Mesothelial cell of epicardium (in vitro differentiated cells): ENCODE measurements around the gene SPSB2. TPM values are rescaled to one million over a fixed set of nuclear protein-coding genes. Genes with fewer than 3 reads are reported as not detected.

ENCODE experiments used
- DNase-seq, 2 experiments: peaks; one replicate each; pipeline ENCODE4 v3.0.0; 2021; ENCODE audit warnings: low spot score in 2 of 2; ENCODE audit not compliant: unreplicated experiment in 2 of 2
- H3K27ac Mint-ChIP-seq: 2 replicates; pipeline ENCODE4 v1.8.0; 2021; ENCODE audit warnings: mixed read lengths
- H3K27me3 Mint-ChIP-seq: 2 replicates; pipeline ENCODE4 v1.8.0; 2021; ENCODE audit warnings: low read depth, mixed read lengths
- H3K36me3 Mint-ChIP-seq: 2 replicates; pipeline ENCODE4 v1.8.0; 2021; ENCODE audit warnings: mixed read lengths
- H3K4me1 Mint-ChIP-seq: 2 replicates; pipeline ENCODE4 v1.8.0; 2021; ENCODE audit warnings: mixed read lengths
- H3K4me3 Mint-ChIP-seq: 2 replicates; pipeline ENCODE4 v1.8.0; 2021; ENCODE audit warnings: mild to moderate bottlenecking, moderate library complexity, mixed read lengths
- H3K9me3 Mint-ChIP-seq: 2 replicates; pipeline ENCODE4 v1.8.0; 2021; ENCODE audit warnings: mixed read lengths
- CTCF ChIP-seq: fragments of 200-600 bp; sonication (generic); IDR thresholded peaks from one replicate; pipeline ENCODE4 v1.5.0; 2021; ENCODE audit warnings: antibody characterized with exemption; ENCODE audit not compliant: unreplicated experiment
- total RNA-seq: library from RNA; stranded (reverse); gene quantifications from 3 replicates; pipeline ENCODE4 v1.2.1, GENCODE V29; 2021

Gene SPSB2
- total RNA-seq, 1 donor from 2014 or later = 2.9 TPM

DNA sequence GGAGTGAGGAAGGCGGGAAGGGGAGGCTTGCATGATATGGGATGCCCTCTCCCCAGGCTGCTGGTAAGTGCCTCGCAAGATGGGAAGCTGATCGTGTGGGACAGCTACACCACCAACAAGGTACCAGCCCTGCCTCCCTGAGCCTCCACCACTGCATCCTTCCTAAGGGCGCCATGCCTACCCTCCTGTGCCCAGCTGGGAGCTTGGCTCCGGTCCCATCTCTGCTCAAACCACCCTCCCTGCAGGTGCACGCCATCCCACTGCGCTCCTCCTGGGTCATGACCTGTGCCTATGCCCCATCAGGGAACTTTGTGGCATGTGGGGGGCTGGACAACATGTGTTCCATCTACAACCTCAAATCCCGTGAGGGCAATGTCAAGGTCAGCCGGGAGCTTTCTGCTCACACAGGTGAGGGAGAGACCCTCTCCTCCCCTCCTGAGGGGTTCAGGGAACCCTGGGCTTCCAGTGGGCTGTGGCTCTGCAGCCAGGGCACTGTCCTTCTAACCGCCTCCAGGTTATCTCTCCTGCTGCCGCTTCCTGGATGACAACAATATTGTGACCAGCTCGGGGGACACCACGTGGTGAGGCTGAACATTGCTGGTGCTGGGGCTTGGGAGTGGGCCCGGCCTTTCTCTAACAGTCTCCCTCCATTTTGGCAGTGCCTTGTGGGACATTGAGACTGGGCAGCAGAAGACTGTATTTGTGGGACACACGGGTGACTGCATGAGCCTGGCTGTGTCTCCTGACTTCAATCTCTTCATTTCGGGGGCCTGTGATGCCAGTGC is 29.8 kb downstream of the SPSB2 start:
- H3K27ac Mint-ChIP-seq = no peak overlapping the region
- no peaks in the 10 kb centered on the region for H3K9me3 Mint-ChIP-seq
- peaks cover 29% of the 10 kb centered on the region for H3K36me3 Mint-ChIP-seq
- TF ChIP-seq CTCF = no peak
- no peak overlapping the region for H3K4me3 Mint-ChIP-seq
- H3K27me3 Mint-ChIP-seq = no peaks in the 10 kb centered on the region
- peaks cover 4% of the 10 kb centered on the region for H3K4me1 Mint-ChIP-seq
- no peak for DNase-seq

DNA sequence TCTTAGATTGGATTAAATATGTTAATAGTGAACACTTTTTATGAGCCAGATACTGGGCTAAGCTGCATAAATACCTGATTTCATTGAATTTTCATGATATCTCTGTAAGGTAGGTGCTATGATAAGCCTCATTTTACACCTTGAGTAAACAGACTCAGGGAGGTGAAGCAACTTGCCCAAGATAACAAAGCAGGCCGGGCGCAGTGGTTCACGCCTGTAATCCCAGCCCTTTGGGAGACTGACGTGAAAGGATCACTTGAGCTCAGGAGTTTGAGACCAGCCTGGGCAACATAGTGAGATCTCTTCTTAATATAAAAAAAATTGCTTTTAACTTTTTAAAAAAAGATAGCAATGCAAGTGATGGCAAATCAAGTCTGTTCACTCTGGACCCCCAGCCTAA is 31.0 kb downstream of the SPSB2 start:
- H3K27ac Mint-ChIP-seq = no peak overlapping the region
- peaks cover 4% of the 10 kb centered on the region for H3K4me1 Mint-ChIP-seq
- H3K9me3 Mint-ChIP-seq = no peaks in the 10 kb centered on the region
- no peaks in the 10 kb centered on the region for H3K27me3 Mint-ChIP-seq
- H3K4me3 Mint-ChIP-seq = no peak overlapping the region
- TF ChIP-seq CTCF = no peak
- no peak for DNase-seq
- peaks cover 26% of the 10 kb centered on the region for H3K36me3 Mint-ChIP-seq

GRCh38 chr12:6840761-6841515 is 32.2 kb downstream of the SPSB2 start, which contains the start of gene GNB3:
Gene GNB3, plus strand, starts transcription at chr12:6840925. Its CDS starts 363 bp downstream, at chr12:6841288.
- Mint-ChIP-seq H3K4me1 (peaks cover 4% of the 10 kb centered on the region), H3K36me3 (peaks cover 21% of the 10 kb centered on the region), H3K27ac (no peak within 1 kb of the TSS), H3K9me3 (no peaks in the 10 kb centered on the region), H3K4me3 (no peak within 1 kb of the TSS), H3K27me3 (no peaks in the 10 kb centered on the region)
- no peak for TF ChIP-seq CTCF
- no peak for DNase-seq

- no peaks in the 10 kb centered on the region for H3K27me3 Mint-ChIP-seq
- H3K4me1 Mint-ChIP-seq = peaks cover 4% of the 10 kb centered on the region
- peaks cover 19% of the 10 kb centered on the region for H3K36me3 Mint-ChIP-seq
- H3K27ac Mint-ChIP-seq = no peak overlapping the region
- H3K4me3 Mint-ChIP-seq = no peak overlapping the region
- no peak for TF ChIP-seq CTCF
- DNase-seq = no peak
- H3K9me3 Mint-ChIP-seq = no peaks in the 10 kb centered on the region
Measured at GRCh38 chr12:6840330-6840729, 32.8 kb downstream of the SPSB2 start.

DNA sequence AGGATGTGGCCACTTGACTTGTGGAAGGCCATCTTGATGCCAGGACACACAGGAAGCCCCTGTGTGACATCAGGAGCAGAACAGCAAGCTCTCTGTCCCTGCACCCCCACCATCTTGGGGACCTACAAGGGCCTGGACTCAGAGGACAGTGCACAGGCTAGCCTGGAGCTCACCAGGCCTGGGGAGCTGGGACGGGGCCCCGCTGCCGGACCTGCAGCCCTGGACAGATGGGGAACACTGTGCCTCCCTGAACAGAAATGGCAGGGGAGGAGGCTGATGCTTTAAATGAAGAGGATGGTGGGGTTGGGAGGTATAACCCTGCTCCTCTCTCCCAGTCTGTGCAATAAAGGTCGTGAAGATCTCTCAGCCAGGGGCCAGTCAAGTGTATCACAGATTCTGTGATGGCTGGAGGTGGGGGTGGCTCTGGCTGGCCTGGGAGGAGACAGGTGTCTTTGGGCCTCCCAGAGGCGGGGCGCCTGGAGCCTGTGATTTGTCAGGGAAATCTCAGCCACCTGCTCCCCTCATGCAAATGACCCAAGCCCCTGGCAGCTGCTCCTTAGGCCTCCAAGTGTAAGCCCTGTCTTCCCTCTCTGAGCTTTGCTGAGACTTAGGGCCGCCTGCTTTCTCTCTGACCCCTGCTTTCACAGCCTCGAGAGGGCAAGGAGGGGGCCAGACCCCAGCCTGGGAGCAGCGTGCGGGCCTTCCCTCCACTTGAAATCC is 33.5 kb downstream of the SPSB2 start:
- Mint-ChIP-seq H3K4me3 (no peak overlapping the region), H3K36me3 (peaks cover 21% of the 10 kb centered on the region), H3K9me3 (no peaks in the 10 kb centered on the region), H3K27me3 (no peaks in the 10 kb centered on the region), H3K4me1 (peaks cover 4% of the 10 kb centered on the region), H3K27ac (no peak overlapping the region)
- DNase-seq = no peak
- no peak for TF ChIP-seq CTCF
